Kidney (tissue), 14 donors: Measurements from ENCODE around the gene NOD1. TPM values are rescaled to one million over a fixed set of nuclear protein-coding genes. Genes with fewer than 3 reads are reported as not detected.

Experiments
- DNase-seq, 5 donors: peaks; one replicate each; pipeline ENCODE4 v3.0.0-alpha.2; 2013 to 2020
- FAIRE-seq: peaks from 2 replicates; lab custom pipeline; 2012; peaks lifted over from hg19 to GRCh38; lab: Jason Lieb, UNC
- H3K27ac ChIP-seq, 2 donors: one replicate each; pipeline ENCODE4 v1.7.0; 2013; ENCODE audit warnings: low read depth in 2 of 2, low read length in 2 of 2, inconsistent platforms in 1 of 2
- H3K27me3 ChIP-seq: one replicate; pipeline ENCODE4 v1.7.1; 2013; ENCODE audit warnings: low read length, inconsistent platforms; ENCODE audit not compliant: control insufficient read depth, insufficient read depth
- H3K36me3 ChIP-seq, 3 donors: one replicate each; pipeline versions ENCODE4 v1.7.0 to v1.7.1; 2013; ENCODE audit warnings: low read length in 3 of 3, control low read depth in 1 of 3, inconsistent platforms in 1 of 3; ENCODE audit not compliant: insufficient read depth in 3 of 3, control insufficient read depth in 2 of 3
- H3K4me1 ChIP-seq, 3 donors: one replicate each; pipeline versions ENCODE4 v1.7.0 to v1.7.1; 2013; ENCODE audit warnings: low read length in 3 of 3, inconsistent platforms in 1 of 3, low read depth in 1 of 3; ENCODE audit not compliant: control insufficient read depth in 2 of 3, insufficient read depth in 2 of 3
- H3K4me3 ChIP-seq, 3 donors: one replicate each; pipeline versions ENCODE4 v1.7.0 to v1.8.1; 2013; ENCODE audit warnings: low read length in 3 of 3, control low read depth in 1 of 3, inconsistent platforms in 1 of 3
- H3K9ac ChIP-seq, 3 donors: one replicate each; pipeline versions ENCODE4 v1.7.0 to v1.7.1; 2013; ENCODE audit warnings: low read length in 3 of 3, control low read depth in 1 of 3, inconsistent platforms in 1 of 3
- H3K9me3 ChIP-seq, 3 donors: one replicate each; pipeline versions ENCODE4 v1.7.0 to v1.7.1; 2013; ENCODE audit warnings: low read length in 3 of 3, control low read depth in 1 of 3, inconsistent platforms in 1 of 3; ENCODE audit not compliant: control insufficient read depth in 2 of 3, insufficient read depth in 1 of 3
- CTCF ChIP-seq: IDR thresholded peaks from 3 replicates; pipeline ENCODE4 v1.5.1; 2012; ENCODE audit warnings: mild to moderate bottlenecking, moderate library complexity, borderline replicate concordance; ENCODE audit not compliant: insufficient read depth; ENCODE audit errors: extremely low read depth
- intact Hi-C: fragments of 100-400 bp; cut with DNase I; formaldehyde crosslinking; loops from one replicate; pipeline ENCODE4 v1.11.1; 2022
- polyA plus RNA-seq: library from polyadenylated mRNA; stranded (reverse); fragments of 350-450 nt; fragmentation: Illumina TruSeq; extraction: RNeasy Lipid Tissue Mini Kit (QIAGEN cat#74804); gene quantifications from one replicate; pipeline ENCODE4 v1.2.3, GENCODE V29; 2014; ENCODE audit warnings: low read depth, low replicate concordance; ENCODE audit not compliant: insufficient read depth
- total RNA-seq: library from RNA; stranded (reverse); fragmentation: NEBNext Ultra II Directional; extraction: Animal tissue kit (Norgen Biotek cat#: 25700); gene quantifications from one replicate; pipeline ENCODE4 v1.2.1, GENCODE V29; 2021
- donor health status: control.
- donor health status: control.
- donor health status: control.
- donor health status: control.
- donor health status: control.
- donor health status: DM: yes; HTN: yes; CAD: no.
- donor health status: Normal renal cell carcinoma (clear cell type).

NOD1 gene
- total and polyA plus RNA-seq, 2 donors from 2014 or later: 3.8 to 15.6 TPM

- H3K9ac ChIP-seq: no peak overlapping the region
- intact Hi-C loops: no loop called here
- no peak overlapping the region for H3K27ac ChIP-seq
- H3K36me3 ChIP-seq: no peaks in the 10 kb centered on the region
- H3K4me1 ChIP-seq: peaks cover 0 to 4% (median 0%) of the 10 kb centered on the region in 3 donors
- TF ChIP-seq CTCF: no peak
- FAIRE-seq (no peak), DNase-seq (no peak)
- no peak overlapping the region for H3K4me3 ChIP-seq
- H3K27me3 ChIP-seq: no peaks in the 10 kb centered on the region
- H3K9me3 ChIP-seq: no peaks in the 10 kb centered on the region
Observed at GRCh38 chr7:30514177-30514576, 35.6 kb upstream of the NOD1 start.

- Histone ChIP-seq H3K4me1 (peaks cover 0 to 4% (median 0%) of the 10 kb centered on the region in 3 donors), H3K9me3 (no peaks in the 10 kb centered on the region), H3K4me3 (no peak overlapping the region), H3K27me3 (no peaks in the 10 kb centered on the region), H3K9ac (no peak overlapping the region), H3K27ac (no peak overlapping the region), H3K36me3 (no peaks in the 10 kb centered on the region)
- no peak for FAIRE-seq
- intact Hi-C loops: no loop called here
- no peak for TF ChIP-seq CTCF
- DNase-seq: no peak
Observed at GRCh38 chr7:30513762-30514161, 35.2 kb upstream of the NOD1 start.

GRCh38 chr7:30511973-30512662 lies 33.5 kb upstream of the NOD1 start:
- intact Hi-C loops: no loop called here
- no peaks in the 10 kb centered on the region for H3K36me3 ChIP-seq
- H3K9me3 ChIP-seq: no peaks in the 10 kb centered on the region
- no peak overlapping the region for H3K9ac ChIP-seq
- DNase-seq (no peak), FAIRE-seq (no peak)
- no peaks in the 10 kb centered on the region for H3K27me3 ChIP-seq
- no peak overlapping the region for H3K4me3 ChIP-seq
- H3K4me1 ChIP-seq: peaks cover 0 to 4% (median 0%) of the 10 kb centered on the region in 3 donors
- no peak for TF ChIP-seq CTCF
- H3K27ac ChIP-seq: no peak overlapping the region
